Measurements from ENCODE around the gene AKAP11. TPM values are rescaled to one million over a fixed set of nuclear protein-coding genes. Genes with fewer than 3 reads are reported as not detected.
"Not testable (repeated sequence)": the region's sequence is repeated elsewhere in the genome, so short reads cannot be mapped to it uniquely, and the experiment has no call there.

AKAP11 gene
- 10 to 100 TPM in 11 of 12 donors, not detected in 1; 21.0 to 29.5 (median 24.8) TPM for polyA plus RNA-seq (ENCODE audit: insufficient read length in 12 of 12)
- long read RNA-seq, donor 1, partial matches to known transcripts, result 7 of 7 reads
- long read RNA-seq, donor 1, other reads (novel, unspliced or antisense), result 0 of 7 reads
- long read RNA-seq, donor 2, partial matches to known transcripts, result 35 of 35 reads
- long read RNA-seq, donor 2, other reads (novel, unspliced or antisense), result 0 of 35 reads
- long read RNA-seq, donor 3, result 0 reads
- long read RNA-seq, donor 4, result 0 reads
- long read RNA-seq, donor 5, partial matches to known transcripts, result 5 of 5 reads
- long read RNA-seq, donor 5, other reads (novel, unspliced or antisense), result 0 of 5 reads
- long read RNA-seq, donor 6, result 0 reads
- long read RNA-seq, donor 7, result 0 reads
- long read RNA-seq, donor 8, result 0 reads
- long read RNA-seq, donor 9, result 0 reads
- long read RNA-seq, donor 10, result 0 reads
- long read RNA-seq, donor 11, result 0 reads

- DNase-seq, result peak; percentile 63
Observed at GRCh38 chr13:42272115-42272803, at the start of gene AKAP11. TSS of gene AKAP11 (plus strand) at chr13:42272152. CDS start at chr13:42286349, 14,197 bp downstream.

GRCh38 chr13:42223681-42224080 is 48.3 kb upstream of the AKAP11 start:
- DNase-seq, result no peak

GRCh38 chr13:42225051-42225450 is 46.9 kb upstream of the AKAP11 start:
- no peak for DNase-seq

GRCh38 chr13:42226759-42227158 is 45.2 kb upstream of the AKAP11 start:
- not testable (repeated sequence) for DNase-seq

- no peak for DNase-seq
Observed at GRCh38 chr13:42228527-42228926, 43.4 kb upstream of the AKAP11 start.

GRCh38 chr13:42229287-42229686 is 42.7 kb upstream of the AKAP11 start:
- no peak for DNase-seq

- DNase-seq, result no peak
Observed at GRCh38 chr13:42232671-42233070, 39.3 kb upstream of the AKAP11 start.

GRCh38 chr13:42233726-42234125 is 38.2 kb upstream of the AKAP11 start:
- DNase-seq, result no peak

- DNase-seq, result peak; percentile 12
Observed at GRCh38 chr13:42239161-42239560, 32.8 kb upstream of the AKAP11 start.

- DNase-seq, result no peak
Observed at GRCh38 chr13:42239644-42240043, 32.3 kb upstream of the AKAP11 start.

- DNase-seq, result no peak
Observed at GRCh38 chr13:42246541-42246940, 25.4 kb upstream of the AKAP11 start.

- DNase-seq, result no peak
Observed at GRCh38 chr13:42247883-42248282, 24.1 kb upstream of the AKAP11 start.

GRCh38 chr13:42255886-42256285 is 16.1 kb upstream of the AKAP11 start:
- no peak for DNase-seq

GRCh38 chr13:42258747-42259146 is 13.2 kb upstream of the AKAP11 start:
- no peak for DNase-seq

GRCh38 chr13:42259515-42259914 is 12.4 kb upstream of the AKAP11 start:
- DNase-seq, result no peak

GRCh38 chr13:42260903-42261654 is 10.9 kb upstream of the AKAP11 start:
- DNase-seq, result no peak

GRCh38 chr13:42266473-42266872 is 5.5 kb upstream of the AKAP11 start:
- peak; percentile 13 for DNase-seq

GRCh38 chr13:42270160-42270856 is 1.6 kb upstream of the AKAP11 start:
- no peak for DNase-seq

GRCh38 chr13:42270857-42271215 is 1.1 kb upstream of the AKAP11 start:
- DNase-seq, result no peak

- peak; percentile 98 for DNase-seq
Observed at GRCh38 chr13:42271337-42272114, 426 bp upstream of the AKAP11 start.

- no peak for DNase-seq
Observed at GRCh38 chr13:42272804-42273175, 838 bp downstream of the AKAP11 start.

Measured in muscle of arm (tissue), 14 donors.